GM23248 (cell line): ENCODE results near the gene OLA1.

Experiments used
- EZH2 ChIP-seq: fragments of 200-600 bp; sonication (generic); IDR thresholded peaks from 2 replicates; pipeline ENCODE4 v1.6.1; 2018; ENCODE audit warnings: antibody characterized with exemption, mild to moderate bottlenecking; ENCODE audit not compliant: insufficient read depth, poor library complexity, severe bottlenecking
- EZH2phosphoT487 ChIP-seq: fragments of 200-600 bp; sonication (generic); IDR thresholded peaks from 2 replicates; pipeline ENCODE4 v1.6.1; 2018; ENCODE audit warnings: antibody characterized with exemption, moderate library complexity, mild to moderate bottlenecking, low read depth; ENCODE audit not compliant: insufficient read depth

- TF ChIP-seq EZH2 (no peak), EZH2phosphoT487 (no peak)
Observed at GRCh38 chr2:174063492-174064092, 184.7 kb downstream of the OLA1 start.
